ENCODE results near the gene INTS3.

The INTS3 gene

DNA sequence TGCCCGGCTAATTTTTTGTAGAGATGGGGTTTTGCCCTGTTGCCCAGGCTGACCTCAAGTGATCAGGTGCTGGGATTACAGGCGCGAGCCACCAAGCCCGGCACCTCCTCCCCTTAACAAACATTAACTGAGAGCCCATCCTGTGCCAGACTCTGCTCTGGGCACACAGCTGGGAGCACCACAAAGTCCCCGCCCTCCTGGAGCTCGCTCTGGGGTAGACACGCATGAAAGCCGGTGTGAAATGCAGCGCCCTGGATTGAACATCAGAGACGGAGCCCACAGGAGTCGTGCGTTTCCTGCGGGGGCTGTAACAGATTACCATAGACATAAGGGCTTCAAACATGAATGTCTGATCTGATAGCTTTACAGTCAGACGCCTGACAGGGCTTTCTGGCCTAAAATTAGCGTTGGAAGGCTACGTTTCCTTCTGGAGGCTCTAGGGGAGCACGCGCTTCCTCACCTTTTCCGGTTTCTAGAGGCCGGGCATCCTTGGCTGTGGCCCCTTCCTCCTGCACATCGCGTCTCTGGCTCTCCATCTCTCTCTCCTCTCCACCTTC is 61.7 kb downstream of the INTS3 start:
- peak overlapping the region; percentile 32; the same call in 1 of the 2 replicates for H3K4me3 ChIP-seq (ENCODE audit: low read length)
- TF ChIP-seq ZNF274 (IDR thresholded peaks at IDR 0.05; ENCODE audit: low read depth, low read length): no peak

GRCh38 chr1:153790313-153790965 is 62.6 kb downstream of the INTS3 start:
- H3K4me3 ChIP-seq (ENCODE audit: low read length): peak overlapping the region; percentile 32; the same call in 1 of the 2 replicates
- TF ChIP-seq ZNF274 (IDR thresholded peaks at IDR 0.05; ENCODE audit: low read depth, low read length): no peak

DNA sequence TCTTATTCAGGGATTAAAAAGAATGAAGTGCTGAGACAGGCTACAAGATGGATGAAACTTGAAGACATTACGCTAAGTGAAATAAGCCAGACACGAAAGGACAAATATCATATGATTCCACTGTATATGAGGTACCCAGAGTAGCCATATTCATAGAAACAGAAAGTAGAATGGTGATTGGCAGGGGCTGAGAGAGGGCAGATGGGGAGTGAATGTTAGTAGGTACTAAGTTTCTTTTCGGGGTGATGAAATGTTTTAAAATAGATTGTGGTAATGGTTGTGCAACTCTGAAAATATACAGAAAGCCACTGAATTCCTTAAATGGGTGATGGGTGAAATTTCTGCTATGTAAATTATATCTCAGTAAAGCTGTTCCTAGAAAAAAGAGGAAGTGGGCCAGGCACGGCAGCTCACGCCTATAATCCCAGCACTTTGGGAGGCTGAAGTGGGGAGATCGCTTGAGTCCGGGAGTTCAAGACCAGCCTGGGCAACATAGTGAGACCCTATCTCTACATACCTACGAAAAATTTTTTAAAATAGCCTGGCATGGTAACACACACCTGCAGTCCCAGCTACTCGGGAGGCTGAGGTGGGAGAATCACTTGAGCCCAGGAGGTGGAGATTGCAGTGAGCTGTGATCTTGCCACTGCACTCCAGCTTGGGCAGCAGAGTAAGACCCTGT is 63.3 kb downstream of the INTS3 start:
- TF ChIP-seq ZNF274 (IDR thresholded peaks at IDR 0.05; ENCODE audit: low read depth, low read length): no peak
- H3K4me3 ChIP-seq (ENCODE audit: low read length): peak overlapping the region; percentile 24; the same call in 1 of the 2 replicates

GRCh38 chr1:153791648-153792253 is 63.9 kb downstream of the INTS3 start:
- no peak for TF ChIP-seq ZNF274 (IDR thresholded peaks at IDR 0.05; ENCODE audit: low read depth, low read length)
- H3K4me3 ChIP-seq (ENCODE audit: low read length): peak overlapping the region; percentile 24; the same call in 1 of the 2 replicates

GRCh38 chr1:153792631-153793041 is 64.8 kb downstream of the INTS3 start:
- no peak overlapping the region for H3K4me3 ChIP-seq (ENCODE audit: low read length)
- no peak for TF ChIP-seq ZNF274 (IDR thresholded peaks at IDR 0.05; ENCODE audit: low read depth, low read length)

- H3K4me3 ChIP-seq (ENCODE audit: low read length): no peak overlapping the region
- TF ChIP-seq ZNF274 (IDR thresholded peaks at IDR 0.05; ENCODE audit: low read depth, low read length): no peak
These were observed 65.6 kb downstream of the INTS3 start for GRCh38 chr1:153793261-153793972.

DNA sequence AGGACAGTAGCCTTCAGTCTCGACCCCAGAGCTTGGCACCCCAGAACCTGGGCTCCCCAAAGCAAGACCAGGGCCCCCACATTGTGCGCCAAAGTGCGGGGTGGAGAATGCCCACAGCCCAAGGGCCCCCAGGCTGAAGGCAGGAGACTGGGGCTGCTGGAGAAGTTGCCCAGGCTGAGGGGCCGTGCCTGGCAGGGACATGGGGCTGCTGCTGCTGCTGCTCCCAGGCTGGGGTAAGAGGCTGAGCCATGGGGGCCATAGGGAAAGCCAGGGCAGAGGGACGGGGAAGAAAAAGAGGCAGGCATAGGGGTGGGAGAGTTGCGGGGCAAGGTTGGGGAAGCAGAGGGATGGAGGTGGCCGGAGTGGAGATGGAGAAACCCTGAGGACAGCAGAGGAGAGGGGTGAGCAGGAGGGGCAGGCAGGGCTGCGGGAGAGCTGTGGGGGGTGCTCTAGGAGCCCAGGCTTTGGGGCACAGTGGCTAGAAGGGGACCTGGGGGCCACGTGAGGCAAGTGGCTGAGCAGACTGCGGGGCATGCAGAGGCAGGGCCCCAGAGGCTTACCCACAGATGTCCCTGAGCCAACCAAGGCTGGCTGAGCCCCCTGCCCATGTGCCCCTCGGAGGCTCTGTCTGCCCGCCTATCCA is 66.2 kb downstream of the INTS3 start:
- TF ChIP-seq ZNF274 (IDR thresholded peaks at IDR 0.05; ENCODE audit: low read depth, low read length): no peak

GRCh38 chr1:153794624-153795329 is 66.9 kb downstream of the INTS3 start:
- no peak for TF ChIP-seq ZNF274 (IDR thresholded peaks at IDR 0.05; ENCODE audit: low read depth, low read length)
- no peak overlapping the region for H3K4me3 ChIP-seq (ENCODE audit: low read length)

More for the DNA sequence above, 66.2 kb downstream of the INTS3 start:
- H3K4me3 ChIP-seq (ENCODE audit: low read length): no peak overlapping the region

- no peak for TF ChIP-seq ZNF274 (IDR thresholded peaks at IDR 0.05; ENCODE audit: low read depth, low read length)
- H3K4me3 ChIP-seq (ENCODE audit: low read length): no peak overlapping the region
These were observed 67.5 kb downstream of the INTS3 start for GRCh38 chr1:153795330-153795837.

DNA sequence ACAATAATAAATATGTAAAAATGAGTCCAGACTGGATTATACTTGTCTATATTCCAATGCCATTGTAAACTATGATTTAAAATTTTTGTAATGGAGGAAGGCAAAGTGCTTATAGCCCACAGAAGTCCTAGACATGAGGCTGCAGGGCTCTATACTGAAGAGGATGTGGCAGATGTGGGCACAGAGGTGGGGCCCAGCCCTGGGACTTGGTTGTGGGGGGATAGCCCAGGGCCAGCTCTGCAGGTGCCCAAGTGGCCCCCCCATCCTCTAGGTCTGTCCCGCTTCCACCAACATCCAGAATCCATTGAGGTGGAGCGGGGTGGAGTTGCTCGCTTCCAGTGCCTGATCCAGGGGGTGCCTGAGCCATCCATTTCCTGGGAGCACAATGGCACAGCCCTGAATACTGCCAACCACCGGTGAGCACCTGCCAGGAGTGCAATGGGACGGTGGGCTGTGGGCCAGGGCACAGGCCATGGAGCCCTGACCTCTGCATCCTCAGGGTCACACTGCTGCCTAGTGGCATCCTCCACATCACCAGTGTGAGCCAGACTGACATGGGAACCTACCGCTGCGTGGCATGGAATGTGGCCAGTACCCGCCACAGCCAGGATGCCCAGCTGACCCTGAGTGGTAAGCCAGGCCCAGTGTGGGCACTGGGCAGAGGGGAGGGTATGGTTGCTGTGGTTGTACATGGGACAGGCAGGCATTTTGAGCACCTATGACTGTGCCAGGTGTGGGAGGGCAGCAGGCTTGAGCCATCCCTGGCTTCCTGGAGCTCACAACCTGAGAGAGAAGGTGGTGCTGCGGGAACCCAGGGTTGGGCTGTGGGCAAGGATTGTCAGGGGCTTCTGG is 68.3 kb downstream of the INTS3 start:
- H3K4me3 ChIP-seq (ENCODE audit: low read length): no peak overlapping the region
- TF ChIP-seq ZNF274 (IDR thresholded peaks at IDR 0.05; ENCODE audit: low read depth, low read length): no peak

DNA sequence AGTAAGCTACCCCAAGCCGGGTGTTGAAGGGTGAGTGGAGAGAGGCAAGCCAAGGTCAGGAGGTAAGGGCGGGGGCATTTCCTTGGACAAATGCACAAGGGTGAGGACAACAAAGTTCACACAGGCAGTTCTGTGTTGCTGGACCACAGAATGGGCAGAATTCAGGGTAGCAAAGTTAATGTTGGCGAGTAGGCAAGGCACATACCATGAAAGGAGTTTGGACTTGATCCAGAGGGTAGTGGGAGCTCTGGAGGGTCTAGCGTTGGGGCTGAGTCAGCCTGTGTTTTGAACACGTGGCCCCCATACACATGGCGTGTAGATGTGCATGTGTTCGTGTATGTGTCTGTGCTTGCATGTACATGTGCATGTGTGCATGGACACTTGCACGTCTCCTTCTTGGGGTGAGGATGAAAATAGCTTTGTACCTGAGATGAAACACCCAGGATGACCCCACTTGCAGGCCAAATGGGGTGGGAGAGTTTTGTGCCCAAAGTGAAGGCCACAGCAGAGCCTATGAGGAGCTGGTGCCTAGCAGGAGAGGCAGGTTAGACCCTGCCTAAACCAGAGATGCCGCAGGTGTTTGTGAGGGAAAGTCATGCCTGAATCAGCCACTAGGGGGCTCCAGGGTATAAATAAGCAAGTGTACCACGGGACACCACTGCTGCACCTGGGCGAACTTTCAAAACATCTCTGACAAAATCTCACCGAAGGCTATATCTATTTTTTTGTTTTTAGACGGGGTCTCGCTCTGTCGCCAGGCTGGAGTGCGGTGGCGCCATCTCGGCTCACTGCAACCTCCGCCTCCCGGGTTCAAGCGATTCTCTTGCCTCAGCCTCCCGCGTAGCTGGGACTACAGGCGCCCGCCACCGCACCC is 69.2 kb downstream of the INTS3 start:
- TF ChIP-seq ZNF274 (IDR thresholded peaks at IDR 0.05; ENCODE audit: low read depth, low read length): no peak

More for the DNA sequence above, 69.2 kb downstream of the INTS3 start:
- H3K4me3 ChIP-seq (ENCODE audit: low read length): no peak overlapping the region

Measured in GM08714 (cell line).